GM23338 (cell line): ENCODE measurements around the gene ZNF687. TPM values are rescaled to one million over a fixed set of nuclear protein-coding genes. Genes with fewer than 3 reads are reported as not detected.

Source experiments
- ATAC-seq: fragments of 200-7000 bp; cut with Tn5 transposase; 3 replicates; pipeline ENCODE4 v1.9.1; 2020
- DNase-seq: peaks from one replicate; pipeline ENCODE4 v3.0.0-alpha.2; 2015; ENCODE audit warnings: low spot score
- H2AFZ ChIP-seq: fragments of 200-600 bp; sonication (generic); 2 replicates; pipeline ENCODE4 v1.8.0; 2016; ENCODE audit warnings: antibody characterized with exemption, mild to moderate bottlenecking, moderate library complexity
- H3F3A ChIP-seq: fragments of 200-600 bp; sonication (generic); replicated peaks from 2 replicates; pipeline ENCODE4 v1.8.0; 2017; ENCODE audit warnings: antibody characterized with exemption, mixed run types, low read depth
- H3K27ac ChIP-seq: fragments of 200-600 bp; sonication (generic); 2 replicates; pipeline ENCODE4 v1.6.1; 2016; ENCODE audit warnings: low read depth
- H3K27me3 ChIP-seq: fragments of 200-600 bp; sonication (generic); 2 replicates; pipeline ENCODE4 v1.8.0; 2016; ENCODE audit warnings: mild to moderate bottlenecking, mixed run types, moderate library complexity; ENCODE audit not compliant: insufficient read depth
- H3K36me3 ChIP-seq: fragments of 200-600 bp; sonication (generic); 2 replicates; pipeline ENCODE4 v1.8.0; 2016; ENCODE audit warnings: mild to moderate bottlenecking; ENCODE audit not compliant: insufficient read depth
- H3K4me1 ChIP-seq: fragments of 200-600 bp; sonication (generic); 2 replicates; pipeline ENCODE4 v1.8.0; 2016; ENCODE audit warnings: mild to moderate bottlenecking, moderate library complexity; ENCODE audit not compliant: insufficient read depth
- H3K4me2 ChIP-seq: fragments of 200-600 bp; sonication (generic); 2 replicates; pipeline ENCODE4 v1.7.1; 2017; ENCODE audit warnings: mixed run types
- H3K4me3 ChIP-seq: fragments of 200-600 bp; sonication (generic); 2 replicates; pipeline ENCODE4 v1.6.1; 2016; ENCODE audit warnings: mixed run types
- H3K79me2 ChIP-seq: fragments of 200-600 bp; sonication (generic); replicated peaks from 2 replicates; pipeline ENCODE4 v1.8.0; 2017; ENCODE audit warnings: mild to moderate bottlenecking; ENCODE audit not compliant: insufficient read depth
- H3K9me2 ChIP-seq: fragments of 200-600 bp; sonication (generic); 2 replicates; pipeline ENCODE4 v1.8.0; 2017; ENCODE audit not compliant: insufficient read depth
- H4K20me1 ChIP-seq: fragments of 200-600 bp; sonication (generic); replicated peaks from 2 replicates; pipeline ENCODE4 v1.8.0; 2017; ENCODE audit warnings: mild to moderate bottlenecking; ENCODE audit not compliant: insufficient read depth
- H3K27ac Mint-ChIP-seq: 2 replicates; pipeline ENCODE4 v1.8.0; 2020; ENCODE audit warnings: inconsistent platforms, mild to moderate bottlenecking, moderate library complexity, mixed read lengths
- H3K27me3 Mint-ChIP-seq: 3 replicates; pipeline ENCODE4 v1.8.0; 2022; ENCODE audit warnings: low read depth, mild to moderate bottlenecking, moderate library complexity, mixed read lengths, inconsistent platforms; ENCODE audit not compliant: insufficient read depth, poor library complexity
- H3K36me3 Mint-ChIP-seq: 3 replicates; pipeline ENCODE4 v1.8.0; 2021; ENCODE audit warnings: low read depth, mild to moderate bottlenecking, inconsistent platforms, moderate library complexity, mixed read lengths
- H3K4me1 Mint-ChIP-seq: 3 replicates; pipeline ENCODE4 v1.8.0; 2020; ENCODE audit warnings: mild to moderate bottlenecking, inconsistent platforms, mixed read lengths
- H3K4me3 Mint-ChIP-seq: 3 replicates; pipeline ENCODE4 v1.8.0; 2021; ENCODE audit warnings: moderate library complexity, mild to moderate bottlenecking, inconsistent platforms, mixed read lengths
- H3K9me3 Mint-ChIP-seq: 3 replicates; pipeline ENCODE4 v1.8.0; 2020; ENCODE audit warnings: moderate library complexity, mild to moderate bottlenecking, inconsistent platforms, mixed read lengths
- CREB1 ChIP-seq: fragments of 250-450 bp; sonication (Bioruptor Pico); IDR thresholded peaks from 2 replicates; pipeline ENCODE4 v1.5.0; 2020; ENCODE audit warnings: low read depth, mild to moderate bottlenecking, moderate library complexity
- EZH2 ChIP-seq: fragments of 200-600 bp; sonication (generic); IDR thresholded peaks from one replicate; pipeline ENCODE4 v1.8.0; 2017; ENCODE audit warnings: antibody characterized with exemption, mild to moderate bottlenecking, low read depth; ENCODE audit not compliant: unreplicated experiment
- NANOG ChIP-seq: IDR thresholded peaks from 2 replicates; pipeline ENCODE4 v1.6.1; 2016; ENCODE audit warnings: antibody characterized with exemption, borderline replicate concordance
- POLR2AphosphoS5 ChIP-seq: IDR thresholded peaks from 2 replicates; pipeline ENCODE4 v1.6.1; 2016; ENCODE audit warnings: antibody characterized with exemption, low read depth
- STAT1 ChIP-seq: IDR thresholded peaks from one replicate; pipeline ENCODE4 v1.6.1; 2016; ENCODE audit warnings: antibody characterized with exemption; ENCODE audit not compliant: unreplicated experiment
- ZNF114 ChIP-seq: fragments of 250-450 bp; sonication (Bioruptor Pico); IDR thresholded peaks from 2 replicates; pipeline ENCODE4 v1.5.0; 2020; ENCODE audit warnings: mild to moderate bottlenecking, moderate library complexity
- long read RNA-seq: library from polyadenylated mRNA; unstranded; transcript quantifications from one replicate; pipeline ENCODE4 v2.0.0, GENCODE V29; 2020; ENCODE audit not compliant: unreplicated experiment
- polyA plus RNA-seq: library from polyadenylated mRNA; unstranded; fragments of >200 nt; fragmentation: Nextera tagmentation; extraction: Ambion mirVana; gene quantifications from 2 replicates; pipeline ENCODE4 v1.2.1, GENCODE V29; 2016
- total RNA-seq: library from RNA; depleted of rRNA; stranded (reverse); fragments of >200 nt; shearing (Covaris generic); gene quantifications from 2 replicates; pipeline ENCODE4 v1.2.3, GENCODE V29; 2014; rRNA removed
- TF ChIP-seq, protein P1 (sequence below), 2 experiments: fragments of 200-600 bp in 1 of 2; sonication (generic) in 1 of 2; conservative IDR thresholded peaks; 2 replicates each; pipeline versions ENCODE4 v1.5.1 to v1.6.1; 2016 to 2017; ENCODE audit warnings: antibody characterized with exemption in 2 of 2, low read depth in 2 of 2, mild to moderate bottlenecking in 2 of 2, moderate library complexity in 1 of 2
- TF ChIP-seq, protein P2 (sequence below): IDR thresholded peaks from one replicate; pipeline ENCODE4 v1.6.1; 2018; ENCODE audit warnings: antibody characterized with exemption; ENCODE audit not compliant: unreplicated experiment

ZNF687 gene, protein sequence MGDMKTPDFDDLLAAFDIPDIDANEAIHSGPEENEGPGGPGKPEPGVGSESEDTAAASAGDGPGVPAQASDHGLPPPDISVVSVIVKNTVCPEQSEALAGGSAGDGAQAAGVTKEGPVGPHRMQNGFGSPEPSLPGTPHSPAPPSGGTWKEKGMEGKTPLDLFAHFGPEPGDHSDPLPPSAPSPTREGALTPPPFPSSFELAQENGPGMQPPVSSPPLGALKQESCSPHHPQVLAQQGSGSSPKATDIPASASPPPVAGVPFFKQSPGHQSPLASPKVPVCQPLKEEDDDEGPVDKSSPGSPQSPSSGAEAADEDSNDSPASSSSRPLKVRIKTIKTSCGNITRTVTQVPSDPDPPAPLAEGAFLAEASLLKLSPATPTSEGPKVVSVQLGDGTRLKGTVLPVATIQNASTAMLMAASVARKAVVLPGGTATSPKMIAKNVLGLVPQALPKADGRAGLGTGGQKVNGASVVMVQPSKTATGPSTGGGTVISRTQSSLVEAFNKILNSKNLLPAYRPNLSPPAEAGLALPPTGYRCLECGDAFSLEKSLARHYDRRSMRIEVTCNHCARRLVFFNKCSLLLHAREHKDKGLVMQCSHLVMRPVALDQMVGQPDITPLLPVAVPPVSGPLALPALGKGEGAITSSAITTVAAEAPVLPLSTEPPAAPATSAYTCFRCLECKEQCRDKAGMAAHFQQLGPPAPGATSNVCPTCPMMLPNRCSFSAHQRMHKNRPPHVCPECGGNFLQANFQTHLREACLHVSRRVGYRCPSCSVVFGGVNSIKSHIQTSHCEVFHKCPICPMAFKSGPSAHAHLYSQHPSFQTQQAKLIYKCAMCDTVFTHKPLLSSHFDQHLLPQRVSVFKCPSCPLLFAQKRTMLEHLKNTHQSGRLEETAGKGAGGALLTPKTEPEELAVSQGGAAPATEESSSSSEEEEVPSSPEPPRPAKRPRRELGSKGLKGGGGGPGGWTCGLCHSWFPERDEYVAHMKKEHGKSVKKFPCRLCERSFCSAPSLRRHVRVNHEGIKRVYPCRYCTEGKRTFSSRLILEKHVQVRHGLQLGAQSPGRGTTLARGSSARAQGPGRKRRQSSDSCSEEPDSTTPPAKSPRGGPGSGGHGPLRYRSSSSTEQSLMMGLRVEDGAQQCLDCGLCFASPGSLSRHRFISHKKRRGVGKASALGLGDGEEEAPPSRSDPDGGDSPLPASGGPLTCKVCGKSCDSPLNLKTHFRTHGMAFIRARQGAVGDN
- total RNA-seq (63.1 and 63.9 TPM in 2 replicates), polyA plus RNA-seq (7.7 and 8.2 TPM in 2 replicates)
- long read RNA-seq, partial matches to known transcripts, result 0 of 1 reads
- long read RNA-seq, other reads (novel, unspliced or antisense), result 1 of 1 reads

DNA sequence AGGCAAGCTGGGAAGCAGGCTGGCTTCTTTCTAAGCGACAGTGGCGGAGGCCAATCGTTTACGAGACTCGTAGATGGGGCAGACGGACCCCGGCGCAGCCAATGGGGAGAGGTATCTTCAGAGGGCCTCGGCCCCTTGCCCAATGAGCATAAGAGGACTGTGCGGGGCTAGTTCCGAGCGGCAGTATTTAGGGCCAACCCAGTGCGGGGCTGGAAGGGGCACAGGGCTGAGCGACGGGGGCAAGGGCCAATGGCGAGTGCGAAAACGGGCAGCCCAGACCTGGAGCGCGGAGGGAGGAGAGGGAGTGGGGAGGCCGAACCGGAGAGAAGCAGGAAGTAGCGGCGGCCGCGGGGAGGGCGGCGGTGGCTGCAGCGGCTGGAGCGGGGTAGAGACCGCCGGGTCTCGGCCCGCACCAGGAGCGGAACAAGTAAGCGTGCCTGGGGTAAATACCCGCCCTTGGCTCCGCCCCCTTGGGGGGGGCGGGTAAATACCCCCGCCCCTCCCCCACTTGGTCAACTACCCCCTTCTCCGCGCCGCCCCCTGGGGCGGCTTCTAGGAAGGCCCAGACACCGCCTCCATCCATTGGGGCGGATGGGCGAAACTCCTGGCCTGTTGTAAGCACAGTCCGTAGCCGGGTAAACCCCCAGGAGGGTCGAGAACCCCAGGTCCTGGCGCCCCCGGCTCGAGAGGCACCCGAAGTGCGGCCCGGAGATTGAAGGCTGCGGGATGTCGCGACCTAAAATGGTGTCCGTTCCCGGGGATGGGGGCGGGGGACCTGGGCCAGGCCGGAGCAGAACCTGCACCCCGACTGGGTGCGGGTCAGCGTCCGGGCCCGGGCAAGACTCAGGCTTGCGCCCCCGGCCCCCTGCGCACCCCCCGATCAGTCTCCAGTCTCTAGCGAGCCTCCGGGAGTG lies at the start of gene ZNF687:
ZNF687 (plus strand) TSS at position 331 of the 914 bp plus-strand sequence. CDS start 3,993 bp downstream, outside the sequence.
- Mint-ChIP-seq H3K4me1 (peaks cover 19% of the 10 kb centered on the region), H3K9me3 (no peaks in the 10 kb centered on the region), H3K27ac (peak within 1 kb of the TSS; percentile 100), H3K27me3 (peaks cover 25% of the 10 kb centered on the region), H3K36me3 (peaks cover 29% of the 10 kb centered on the region), H3K4me3 (peak within 1 kb of the TSS; percentile 98)
- Histone ChIP-seq H4K20me1 (peaks cover 6% of the 10 kb centered on the region; the same call in 1 of the 2 replicates), H3K27me3 (no peaks in the 10 kb centered on the region), H3K27ac (peak within 1 kb of the TSS; percentile 99), H2AFZ (peak within 1 kb of the TSS; percentile 43; the same call in 1 of the 2 replicates), H3K4me2 (peak within 1 kb of the TSS; percentile 99), H3K36me3 (0 out of 2 replicates have a peak, but pooled peaks cover 5% of the 10 kb centered on the region), H3F3A (0 out of 2 replicates have a peak, but pooled peaks cover 10% of the 10 kb centered on the region), H3K4me3 (peak within 1 kb of the TSS; percentile 95), H3K9me2 (no peaks in the 10 kb centered on the region), H3K79me2 (peaks cover 34% of the 10 kb centered on the region), H3K4me1 (peaks cover 6% of the 10 kb centered on the region; the same call in 1 of the 2 replicates)
- TF ChIP-seq, protein P1, sequence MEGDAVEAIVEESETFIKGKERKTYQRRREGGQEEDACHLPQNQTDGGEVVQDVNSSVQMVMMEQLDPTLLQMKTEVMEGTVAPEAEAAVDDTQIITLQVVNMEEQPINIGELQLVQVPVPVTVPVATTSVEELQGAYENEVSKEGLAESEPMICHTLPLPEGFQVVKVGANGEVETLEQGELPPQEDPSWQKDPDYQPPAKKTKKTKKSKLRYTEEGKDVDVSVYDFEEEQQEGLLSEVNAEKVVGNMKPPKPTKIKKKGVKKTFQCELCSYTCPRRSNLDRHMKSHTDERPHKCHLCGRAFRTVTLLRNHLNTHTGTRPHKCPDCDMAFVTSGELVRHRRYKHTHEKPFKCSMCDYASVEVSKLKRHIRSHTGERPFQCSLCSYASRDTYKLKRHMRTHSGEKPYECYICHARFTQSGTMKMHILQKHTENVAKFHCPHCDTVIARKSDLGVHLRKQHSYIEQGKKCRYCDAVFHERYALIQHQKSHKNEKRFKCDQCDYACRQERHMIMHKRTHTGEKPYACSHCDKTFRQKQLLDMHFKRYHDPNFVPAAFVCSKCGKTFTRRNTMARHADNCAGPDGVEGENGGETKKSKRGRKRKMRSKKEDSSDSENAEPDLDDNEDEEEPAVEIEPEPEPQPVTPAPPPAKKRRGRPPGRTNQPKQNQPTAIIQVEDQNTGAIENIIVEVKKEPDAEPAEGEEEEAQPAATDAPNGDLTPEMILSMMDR (conservative IDR thresholded peaks at IDR 0.05; ENCODE audit: low read depth in 2 of 2), result no peak
- peak; percentile 81 for TF ChIP-seq CREB1 (CRISPR knock-in tag)
- TF ChIP-seq POLR2AphosphoS5, result peak; percentile 65
- DNase-seq (peak; percentile 100), ATAC-seq (peak; percentile 92)

DNA sequence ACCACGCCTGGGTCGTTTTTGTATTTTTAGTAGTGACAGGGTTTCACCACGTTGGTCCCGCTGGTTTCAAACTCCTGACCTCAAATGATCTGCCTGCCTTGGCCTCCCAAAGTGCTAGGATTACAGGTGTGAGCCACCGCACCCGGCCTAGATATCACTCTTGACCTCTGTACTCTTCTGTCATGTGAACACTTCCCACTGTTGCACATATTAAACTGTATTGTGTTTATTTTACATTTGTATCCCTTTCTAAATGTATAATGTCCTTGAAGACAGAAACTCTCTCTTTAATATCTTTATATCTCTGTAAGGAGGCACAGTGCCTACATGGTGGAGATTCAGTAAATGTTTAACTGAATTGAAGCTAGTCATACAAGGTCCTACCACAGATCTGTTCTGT lies 46.9 kb upstream of the ZNF687 start:
- Mint-ChIP-seq H3K4me1 (no peaks in the 10 kb centered on the region), H3K9me3 (no peaks in the 10 kb centered on the region), H3K27me3 (peaks cover 4% of the 10 kb centered on the region), H3K4me3 (no peak overlapping the region), H3K36me3 (peaks cover 94% of the 10 kb centered on the region), H3K27ac (no peak overlapping the region)
- no peaks in the 10 kb centered on the region for H3K9me2 ChIP-seq
- DNase-seq (no peak), ATAC-seq (no peak)
- H3K27me3 ChIP-seq, result no peaks in the 10 kb centered on the region
- TF ChIP-seq STAT1, result no peak
- no peak for TF ChIP-seq CREB1 (CRISPR knock-in tag)
- TF ChIP-seq, protein P2, sequence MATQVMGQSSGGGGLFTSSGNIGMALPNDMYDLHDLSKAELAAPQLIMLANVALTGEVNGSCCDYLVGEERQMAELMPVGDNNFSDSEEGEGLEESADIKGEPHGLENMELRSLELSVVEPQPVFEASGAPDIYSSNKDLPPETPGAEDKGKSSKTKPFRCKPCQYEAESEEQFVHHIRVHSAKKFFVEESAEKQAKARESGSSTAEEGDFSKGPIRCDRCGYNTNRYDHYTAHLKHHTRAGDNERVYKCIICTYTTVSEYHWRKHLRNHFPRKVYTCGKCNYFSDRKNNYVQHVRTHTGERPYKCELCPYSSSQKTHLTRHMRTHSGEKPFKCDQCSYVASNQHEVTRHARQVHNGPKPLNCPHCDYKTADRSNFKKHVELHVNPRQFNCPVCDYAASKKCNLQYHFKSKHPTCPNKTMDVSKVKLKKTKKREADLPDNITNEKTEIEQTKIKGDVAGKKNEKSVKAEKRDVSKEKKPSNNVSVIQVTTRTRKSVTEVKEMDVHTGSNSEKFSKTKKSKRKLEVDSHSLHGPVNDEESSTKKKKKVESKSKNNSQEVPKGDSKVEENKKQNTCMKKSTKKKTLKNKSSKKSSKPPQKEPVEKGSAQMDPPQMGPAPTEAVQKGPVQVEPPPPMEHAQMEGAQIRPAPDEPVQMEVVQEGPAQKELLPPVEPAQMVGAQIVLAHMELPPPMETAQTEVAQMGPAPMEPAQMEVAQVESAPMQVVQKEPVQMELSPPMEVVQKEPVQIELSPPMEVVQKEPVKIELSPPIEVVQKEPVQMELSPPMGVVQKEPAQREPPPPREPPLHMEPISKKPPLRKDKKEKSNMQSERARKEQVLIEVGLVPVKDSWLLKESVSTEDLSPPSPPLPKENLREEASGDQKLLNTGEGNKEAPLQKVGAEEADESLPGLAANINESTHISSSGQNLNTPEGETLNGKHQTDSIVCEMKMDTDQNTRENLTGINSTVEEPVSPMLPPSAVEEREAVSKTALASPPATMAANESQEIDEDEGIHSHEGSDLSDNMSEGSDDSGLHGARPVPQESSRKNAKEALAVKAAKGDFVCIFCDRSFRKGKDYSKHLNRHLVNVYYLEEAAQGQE, result no peak
- TF ChIP-seq EZH2, result no peak
- TF ChIP-seq, protein P1 (conservative IDR thresholded peaks at IDR 0.05; ENCODE audit: low read depth in 2 of 2), result no peak
- no peak for TF ChIP-seq NANOG
- TF ChIP-seq ZNF114 (CRISPR knock-in tag), result no peak
- H3K4me1 ChIP-seq, result no peaks in the 10 kb centered on the region
- H3K27ac ChIP-seq, result no peak overlapping the region
- H2AFZ ChIP-seq, result no peak overlapping the region
- peaks cover 90% of the 10 kb centered on the region for H3K36me3 ChIP-seq
- no peak overlapping the region for H3K4me3 ChIP-seq
- H3K79me2 ChIP-seq, result 0 out of 2 replicates have a peak, but pooled peaks cover 9% of the 10 kb centered on the region
- H3F3A ChIP-seq, result peaks cover 7% of the 10 kb centered on the region; the same call in 1 of the 2 replicates
- H4K20me1 ChIP-seq, result no peaks in the 10 kb centered on the region; the same call in none of the 2 replicates
- no peak overlapping the region for H3K4me2 ChIP-seq
